HFF-Myc (cell line): ENCODE data around the gene RBFOX1.

Experiments used
- DNase-seq: peaks from one replicate; pipeline ENCODE4 v3.0.0-alpha.2; 2011; ENCODE audit warnings: low read depth; ENCODE audit errors: extremely low read depth
- H3K4me3 ChIP-seq: replicated peaks from 2 replicates; pipeline ENCODE4 v1.5.1; 2011; ENCODE audit warnings: low read depth, mild to moderate bottlenecking, control low read depth, low read length
- TF ChIP-seq, protein P1 (sequence below): IDR thresholded peaks from 2 replicates; pipeline ENCODE4 v1.5.1; 2012; ENCODE audit warnings: mild to moderate bottlenecking, low read depth, low read length, control low read depth; ENCODE audit errors: missing control alignments

The RBFOX1 gene

DNA sequence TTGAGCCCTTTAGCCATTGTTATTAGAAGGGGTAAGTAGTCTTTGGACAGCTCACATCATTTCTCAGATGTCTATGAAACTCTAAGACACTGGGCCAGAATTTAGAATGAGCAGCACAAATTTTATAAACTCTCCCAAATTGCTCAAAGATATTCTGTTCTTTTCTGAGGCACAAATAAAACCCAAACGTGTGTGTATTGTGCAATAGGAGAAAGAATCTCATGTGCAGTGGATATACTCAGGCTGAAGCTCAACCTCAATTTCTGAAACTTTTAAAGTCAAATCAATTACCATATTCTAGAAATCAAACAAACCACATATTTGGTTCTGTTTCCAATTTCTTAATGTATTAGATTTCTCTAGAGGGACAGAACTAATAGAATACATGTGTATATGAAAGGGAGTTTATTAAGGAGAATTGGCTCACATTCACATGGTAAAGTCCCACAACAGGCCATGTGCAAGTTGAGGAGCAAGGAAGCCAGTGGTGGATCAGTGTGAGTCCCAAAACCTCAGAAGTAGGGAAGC lies 403.6 kb downstream of the RBFOX1 start:
- TF ChIP-seq, protein P1, sequence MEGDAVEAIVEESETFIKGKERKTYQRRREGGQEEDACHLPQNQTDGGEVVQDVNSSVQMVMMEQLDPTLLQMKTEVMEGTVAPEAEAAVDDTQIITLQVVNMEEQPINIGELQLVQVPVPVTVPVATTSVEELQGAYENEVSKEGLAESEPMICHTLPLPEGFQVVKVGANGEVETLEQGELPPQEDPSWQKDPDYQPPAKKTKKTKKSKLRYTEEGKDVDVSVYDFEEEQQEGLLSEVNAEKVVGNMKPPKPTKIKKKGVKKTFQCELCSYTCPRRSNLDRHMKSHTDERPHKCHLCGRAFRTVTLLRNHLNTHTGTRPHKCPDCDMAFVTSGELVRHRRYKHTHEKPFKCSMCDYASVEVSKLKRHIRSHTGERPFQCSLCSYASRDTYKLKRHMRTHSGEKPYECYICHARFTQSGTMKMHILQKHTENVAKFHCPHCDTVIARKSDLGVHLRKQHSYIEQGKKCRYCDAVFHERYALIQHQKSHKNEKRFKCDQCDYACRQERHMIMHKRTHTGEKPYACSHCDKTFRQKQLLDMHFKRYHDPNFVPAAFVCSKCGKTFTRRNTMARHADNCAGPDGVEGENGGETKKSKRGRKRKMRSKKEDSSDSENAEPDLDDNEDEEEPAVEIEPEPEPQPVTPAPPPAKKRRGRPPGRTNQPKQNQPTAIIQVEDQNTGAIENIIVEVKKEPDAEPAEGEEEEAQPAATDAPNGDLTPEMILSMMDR = no peak
- DNase-seq = no peak
- H3K4me3 ChIP-seq = no peak overlapping the region

DNA sequence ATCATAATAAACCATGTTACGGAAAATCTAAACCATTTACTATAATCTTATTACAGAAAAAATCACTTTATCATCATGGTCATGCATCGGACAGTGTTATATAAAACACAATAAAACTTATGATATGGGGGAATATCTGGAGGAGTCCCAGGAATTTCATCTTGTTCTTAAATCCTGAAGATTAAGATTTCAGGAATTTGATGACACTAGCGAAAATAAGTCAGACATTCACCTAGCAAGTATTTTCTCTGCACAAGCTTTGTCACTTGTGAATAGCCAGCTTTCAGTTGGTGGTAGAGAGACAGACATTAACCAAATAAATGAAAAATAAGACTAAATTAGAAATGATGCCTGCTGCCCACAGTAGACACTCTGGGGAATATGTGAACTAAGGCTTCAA lies 410.0 kb downstream of the RBFOX1 start:
- TF ChIP-seq, protein P1 = no peak
- no peak overlapping the region for H3K4me3 ChIP-seq
- DNase-seq = no peak

DNA sequence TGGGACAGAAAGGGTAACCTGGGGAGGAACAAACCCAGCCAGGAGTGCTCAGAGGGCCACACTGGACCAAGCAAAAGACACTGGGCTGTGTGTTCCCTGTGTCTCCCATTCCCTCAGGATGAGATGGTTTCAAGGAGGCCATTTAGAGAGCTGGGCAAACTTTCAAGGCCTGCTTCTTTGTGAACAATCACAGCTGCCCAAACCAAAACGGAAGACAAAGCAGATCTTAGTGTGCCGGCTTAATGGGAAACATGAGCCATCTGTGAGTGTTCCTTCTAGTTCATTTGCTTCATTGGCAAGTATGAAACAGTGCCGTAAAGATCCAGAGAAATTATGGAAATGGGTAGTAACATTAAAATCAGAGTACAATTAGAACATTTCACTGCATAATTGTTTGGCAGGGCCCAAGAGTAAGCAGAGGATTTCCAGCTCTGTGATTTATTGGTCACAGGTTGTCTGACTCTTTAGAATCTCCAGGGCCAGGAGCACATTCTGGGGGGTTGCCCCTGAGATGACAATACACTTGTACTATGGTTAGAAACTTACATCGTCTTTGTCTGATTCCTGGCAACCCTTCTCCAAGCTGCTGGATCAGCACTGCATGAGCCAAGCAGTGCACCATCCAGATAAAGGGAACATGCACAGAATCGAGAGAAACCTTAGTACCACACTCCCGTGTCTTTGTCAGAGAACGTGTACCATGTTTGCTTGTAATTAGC lies 412.1 kb downstream of the RBFOX1 start:
- no peak overlapping the region for H3K4me3 ChIP-seq
- DNase-seq = no peak
- TF ChIP-seq, protein P1 = no peak

DNA sequence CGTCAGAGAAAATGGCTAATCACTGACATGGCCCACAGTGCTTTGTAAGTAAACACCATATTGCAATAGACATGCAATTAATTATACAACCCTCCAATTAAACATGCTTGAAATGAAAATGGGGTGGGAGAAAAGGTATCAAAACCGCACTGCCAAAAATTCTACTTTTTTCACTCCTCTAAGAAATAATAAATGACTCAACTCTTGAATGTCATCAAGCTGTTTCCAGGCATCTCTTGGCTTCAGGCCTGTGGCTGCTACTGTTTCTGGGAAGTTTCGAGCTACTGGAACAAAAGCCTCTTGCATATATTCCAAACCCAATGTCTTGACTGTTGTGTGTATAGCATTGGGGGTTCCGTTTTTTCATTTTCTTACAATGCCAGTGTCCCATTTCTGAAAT lies 412.6 kb downstream of the RBFOX1 start:
- no peak overlapping the region for H3K4me3 ChIP-seq
- TF ChIP-seq, protein P1 = no peak
- no peak for DNase-seq

DNA sequence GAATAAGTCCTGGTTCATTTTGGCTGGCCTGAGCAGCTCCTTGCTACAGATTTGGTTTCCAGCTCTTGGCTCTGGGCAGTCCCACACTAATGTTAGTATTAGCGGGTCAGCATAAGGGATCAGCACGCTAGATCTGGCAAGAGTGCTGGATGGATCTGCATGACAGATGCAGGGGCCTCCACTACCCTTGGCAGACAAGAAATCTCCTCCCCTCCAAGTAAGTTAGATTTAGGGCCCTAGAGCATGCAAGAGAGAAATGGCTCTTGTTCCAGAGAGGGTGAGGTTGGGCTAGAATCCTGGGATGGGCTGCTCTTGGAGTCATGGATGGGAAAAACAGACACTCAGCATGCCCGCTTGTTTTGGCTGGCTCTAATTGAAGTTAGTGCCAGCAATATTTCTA lies 414.3 kb downstream of the RBFOX1 start:
- H3K4me3 ChIP-seq = no peak overlapping the region
- TF ChIP-seq, protein P1 = no peak
- DNase-seq = no peak

DNA sequence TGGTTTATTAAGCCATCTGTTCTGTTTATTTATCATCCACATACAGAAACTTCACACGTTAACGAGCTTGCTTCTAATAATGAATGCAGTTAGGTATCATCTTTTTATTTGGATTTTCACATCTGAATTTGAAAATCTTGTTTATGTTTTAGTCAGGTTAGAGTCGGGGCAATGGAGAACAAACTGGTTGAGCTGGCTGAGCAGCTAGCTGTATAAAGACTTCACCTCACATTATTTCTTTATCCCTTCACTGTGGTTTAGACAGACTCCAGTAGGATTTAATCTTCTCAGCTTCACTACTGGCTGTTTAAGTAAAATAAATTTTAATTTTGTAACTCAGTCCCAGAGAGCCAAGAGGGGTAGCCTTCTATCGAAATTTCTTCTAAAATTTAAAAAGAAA lies 415.9 kb downstream of the RBFOX1 start:
- DNase-seq = no peak
- TF ChIP-seq, protein P1 = no peak
- no peak overlapping the region for H3K4me3 ChIP-seq
